Measurements from ENCODE around the gene MGAM2. TPM values are rescaled to one million over a fixed set of nuclear protein-coding genes. Genes with fewer than 3 reads are reported as not detected.

Gene MGAM2
- total RNA-seq, 4 donors from 2014 or later, result 8.4 to 84.5 (median 46.8) TPM

DNA sequence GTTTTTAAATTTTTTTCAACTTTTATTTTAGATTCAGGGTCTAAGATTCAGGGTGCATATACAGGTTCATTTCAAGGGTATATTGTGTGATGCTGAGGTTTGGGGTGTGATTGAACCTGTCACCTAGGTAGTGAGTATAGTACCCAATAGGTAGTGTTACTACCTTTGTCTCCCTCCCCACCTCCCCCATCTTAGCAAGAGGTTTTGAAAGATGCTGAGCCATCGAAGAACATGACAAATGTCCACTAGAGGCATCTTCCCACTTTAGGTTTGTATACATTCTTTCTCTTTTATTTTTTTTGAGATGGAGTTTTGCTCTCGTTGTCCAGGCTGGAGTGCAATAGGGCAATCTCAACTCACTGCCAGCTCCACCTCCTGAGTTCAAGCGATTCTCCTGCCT, 880 bp upstream of the MGAM2 start:
- Histone ChIP-seq H3K27me3 (no peaks in the 10 kb centered on the region), H3K4me1 (peaks cover 0 to 10% (median 2%) of the 10 kb centered on the region in 4 donors), H3K27ac (no peak overlapping the region), H3K4me3 (no peak overlapping the region), H3K36me3 (no peaks in the 10 kb centered on the region), H3K9me3 (no peaks in the 10 kb centered on the region)
- in situ Hi-C loops (cut with MboI; ENCODE audit: low pct_ligation_motif_present in 1 of 4, low pct_unique_long_range_greater_than_20kb in 1 of 4, low sequenced_read_pairs in 3 of 4) (no loop called here), intact Hi-C loops (cut with DNase I; ENCODE audit: low total_unique reads) (no loop called here)
- TF ChIP-seq POLR2AphosphoS5 (IDR thresholded peaks at IDR 0.05), result no peak
- no peak for TF ChIP-seq EP300 (IDR thresholded peaks at IDR 0.05; ENCODE audit: low read depth)
- no peak for TF ChIP-seq POLR2A (IDR thresholded peaks at IDR 0.05)
- TF ChIP-seq, protein P1, sequence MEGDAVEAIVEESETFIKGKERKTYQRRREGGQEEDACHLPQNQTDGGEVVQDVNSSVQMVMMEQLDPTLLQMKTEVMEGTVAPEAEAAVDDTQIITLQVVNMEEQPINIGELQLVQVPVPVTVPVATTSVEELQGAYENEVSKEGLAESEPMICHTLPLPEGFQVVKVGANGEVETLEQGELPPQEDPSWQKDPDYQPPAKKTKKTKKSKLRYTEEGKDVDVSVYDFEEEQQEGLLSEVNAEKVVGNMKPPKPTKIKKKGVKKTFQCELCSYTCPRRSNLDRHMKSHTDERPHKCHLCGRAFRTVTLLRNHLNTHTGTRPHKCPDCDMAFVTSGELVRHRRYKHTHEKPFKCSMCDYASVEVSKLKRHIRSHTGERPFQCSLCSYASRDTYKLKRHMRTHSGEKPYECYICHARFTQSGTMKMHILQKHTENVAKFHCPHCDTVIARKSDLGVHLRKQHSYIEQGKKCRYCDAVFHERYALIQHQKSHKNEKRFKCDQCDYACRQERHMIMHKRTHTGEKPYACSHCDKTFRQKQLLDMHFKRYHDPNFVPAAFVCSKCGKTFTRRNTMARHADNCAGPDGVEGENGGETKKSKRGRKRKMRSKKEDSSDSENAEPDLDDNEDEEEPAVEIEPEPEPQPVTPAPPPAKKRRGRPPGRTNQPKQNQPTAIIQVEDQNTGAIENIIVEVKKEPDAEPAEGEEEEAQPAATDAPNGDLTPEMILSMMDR (IDR thresholded peaks at IDR 0.05), result no peak
- no peak for DNase-seq
- 64% methylated on average over 2 to 3 of the region's 3 CpGs for WGBS, 2 donors (ENCODE audit: low coverage in 1 of 2)

GRCh38 chr7:142112086-142112485, 568 bp downstream of the MGAM2 start:
- no peaks in the 10 kb centered on the region for H3K36me3 ChIP-seq
- in situ Hi-C loops (cut with MboI; ENCODE audit: low pct_ligation_motif_present in 1 of 4, low pct_unique_long_range_greater_than_20kb in 1 of 4, low sequenced_read_pairs in 3 of 4) (no loop called here), intact Hi-C loops (cut with DNase I; ENCODE audit: low total_unique reads) (no loop called here)
- H3K4me3 ChIP-seq, result peak overlapping the region in 2 of 4 donors; percentile 7 to 25
- H3K27ac ChIP-seq, result peak overlapping the region in 1 of 4 donors; percentile 22
- no peak for TF ChIP-seq POLR2A (IDR thresholded peaks at IDR 0.05)
- TF ChIP-seq POLR2AphosphoS5 (IDR thresholded peaks at IDR 0.05), result no peak
- TF ChIP-seq EP300 (IDR thresholded peaks at IDR 0.05; ENCODE audit: low read depth), result no peak
- TF ChIP-seq, protein P1 (IDR thresholded peaks at IDR 0.05), result no peak
- WGBS, 2 donors (ENCODE audit: low coverage in 1 of 2), result 43% methylated on average over 1 of the region's 1 CpG; no CpG with 5 or more reads in 1 of the 2 donors
- no peak for DNase-seq
- H3K27me3 ChIP-seq, result no peaks in the 10 kb centered on the region
- H3K4me1 ChIP-seq, result peaks cover 0 to 10% (median 2%) of the 10 kb centered on the region in 4 donors
- H3K9me3 ChIP-seq, result no peaks in the 10 kb centered on the region

GRCh38 chr7:142114207-142114606, 2.7 kb downstream of the MGAM2 start:
- TF ChIP-seq POLR2A (IDR thresholded peaks at IDR 0.05), result no peak
- TF ChIP-seq EP300 (IDR thresholded peaks at IDR 0.05; ENCODE audit: low read depth), result no peak
- TF ChIP-seq, protein P1 (IDR thresholded peaks at IDR 0.05), result no peak
- no peak for TF ChIP-seq POLR2AphosphoS5 (IDR thresholded peaks at IDR 0.05)
- Histone ChIP-seq H3K4me1 (peaks cover 0 to 10% (median 2%) of the 10 kb centered on the region in 4 donors), H3K4me3 (no peak overlapping the region), H3K36me3 (no peaks in the 10 kb centered on the region), H3K27me3 (no peaks in the 10 kb centered on the region), H3K27ac (no peak overlapping the region), H3K9me3 (no peaks in the 10 kb centered on the region)
- WGBS, 2 donors (ENCODE audit: low coverage in 1 of 2), result 73 to 80% methylated on average over 3 of the region's 3 CpGs
- DNase-seq, result no peak
- in situ Hi-C loops (cut with MboI; ENCODE audit: low pct_ligation_motif_present in 1 of 4, low pct_unique_long_range_greater_than_20kb in 1 of 4, low sequenced_read_pairs in 3 of 4) (no loop called here), intact Hi-C loops (cut with DNase I; ENCODE audit: low total_unique reads) (no loop called here)

DNA sequence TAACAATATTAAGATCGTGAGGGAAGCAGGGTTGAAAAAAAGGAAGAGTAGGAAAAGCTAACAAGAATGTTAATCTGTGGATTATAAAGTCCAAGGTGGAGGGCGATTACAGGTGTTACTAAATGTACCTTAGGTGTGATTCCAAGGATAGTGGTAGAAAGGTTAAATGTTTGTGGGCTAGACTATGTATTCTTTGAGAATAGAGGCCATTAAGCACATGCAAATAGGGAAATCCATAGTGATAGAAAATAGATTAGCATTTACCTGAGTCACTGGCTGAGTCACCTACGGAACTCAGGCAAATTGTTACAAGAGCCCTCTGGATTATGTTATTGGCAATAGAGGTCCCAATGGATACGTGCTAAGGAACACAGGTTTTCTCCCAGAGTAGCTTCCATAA, 9.0 kb downstream of the MGAM2 start:
- 56 to 62% methylated on average over 2 to 4 of the region's 4 CpGs for WGBS, 2 donors (ENCODE audit: low coverage in 1 of 2)
- Histone ChIP-seq H3K4me3 (no peak overlapping the region), H3K9me3 (no peaks in the 10 kb centered on the region), H3K4me1 (no peaks in the 10 kb centered on the region), H3K36me3 (no peaks in the 10 kb centered on the region), H3K27ac (peak overlapping the region in 2 of 4 donors; percentile 6 to 28), H3K27me3 (no peaks in the 10 kb centered on the region)
- in situ Hi-C loops (cut with MboI; ENCODE audit: low pct_ligation_motif_present in 1 of 4, low pct_unique_long_range_greater_than_20kb in 1 of 4, low sequenced_read_pairs in 3 of 4) (no loop called here), intact Hi-C loops (cut with DNase I; ENCODE audit: low total_unique reads) (no loop called here)
- TF ChIP-seq, protein P1 (IDR thresholded peaks at IDR 0.05), result no peak
- TF ChIP-seq EP300 (IDR thresholded peaks at IDR 0.05; ENCODE audit: low read depth) (no peak), POLR2AphosphoS5 (IDR thresholded peaks at IDR 0.05) (no peak), POLR2A (IDR thresholded peaks at IDR 0.05) (no peak)
- no peak for DNase-seq

Measured in transverse colon (tissue), 4 donors.